ENCODE data around the gene ALK.

GRCh38 chr2:29698216-29698615 lies 223.2 kb downstream of the ALK start:
- no peak for TF ChIP-seq CTCF (conservative IDR thresholded peaks at IDR 0.05 in 1 of 2, IDR thresholded peaks at IDR 0.05 in 1 of 2; ENCODE audit: low read depth in 1 of 2, low read length in 2 of 2)
- TF ChIP-seq EZH2 (IDR thresholded peaks at IDR 0.05; ENCODE audit: low read length, missing control alignments): no peak
